GM18861 (cell line): Measurements from ENCODE around the gene DCN.
"Not testable (repeated sequence)": the region's sequence is repeated elsewhere in the genome, so short reads cannot be mapped to it uniquely, and the experiment has no call there.

ENCODE experiments used
- ATAC-seq: cut with Tn5 transposase; IDR thresholded peaks from one replicate; pipeline ENCODE4 v1.9.1; 2021; ENCODE audit not compliant: unreplicated experiment

Gene DCN

GRCh38 chr12:91182636-91183455, at the start of gene DCN:
TSS of gene DCN (minus strand) at chr12:91182817. CDS start at chr12:91178552, 4,265 bp downstream.
- ATAC-seq, result no peak

- no peak for ATAC-seq
Observed at GRCh38 chr12:91230841-91231240, 48.2 kb upstream of the DCN start.

GRCh38 chr12:91226951-91227350, 44.3 kb upstream of the DCN start:
- ATAC-seq, result no peak

GRCh38 chr12:91225316-91225715, 42.7 kb upstream of the DCN start:
- ATAC-seq, result no peak

- ATAC-seq, result no peak
Observed at GRCh38 chr12:91224401-91224800, 41.8 kb upstream of the DCN start.

GRCh38 chr12:91222746-91223145, 40.1 kb upstream of the DCN start:
- no peak for ATAC-seq

- no peak for ATAC-seq
Observed at GRCh38 chr12:91219919-91220318, 37.3 kb upstream of the DCN start.

GRCh38 chr12:91219511-91219910, 36.9 kb upstream of the DCN start:
- ATAC-seq, result no peak

- ATAC-seq, result no peak
Observed at GRCh38 chr12:91216871-91217270, 34.3 kb upstream of the DCN start.

GRCh38 chr12:91215940-91216454, 33.4 kb upstream of the DCN start:
- no peak for ATAC-seq

- no peak for ATAC-seq
Observed at GRCh38 chr12:91211866-91212265, 29.2 kb upstream of the DCN start.

GRCh38 chr12:91210618-91211017, 28.0 kb upstream of the DCN start:
- ATAC-seq, result no peak

- no peak for ATAC-seq
Observed at GRCh38 chr12:91210144-91210543, 27.5 kb upstream of the DCN start.

- ATAC-seq, result not testable (repeated sequence)
Observed at GRCh38 chr12:91207301-91207700, 24.7 kb upstream of the DCN start.

GRCh38 chr12:91205811-91206210, 23.2 kb upstream of the DCN start:
- ATAC-seq, result no peak

GRCh38 chr12:91204421-91204820, 21.8 kb upstream of the DCN start:
- no peak for ATAC-seq

GRCh38 chr12:91203610-91204009, 21.0 kb upstream of the DCN start:
- no peak for ATAC-seq

- ATAC-seq, result no peak
Observed at GRCh38 chr12:91202390-91202789, 19.8 kb upstream of the DCN start.

GRCh38 chr12:91196436-91196835, 13.8 kb upstream of the DCN start:
- no peak for ATAC-seq

- no peak for ATAC-seq
Observed at GRCh38 chr12:91194500-91194899, 11.9 kb upstream of the DCN start.

GRCh38 chr12:91191513-91192111, 9.0 kb upstream of the DCN start:
- no peak for ATAC-seq

- ATAC-seq, result no peak
Observed at GRCh38 chr12:91189516-91189915, 6.9 kb upstream of the DCN start.
